HL-60 (cell line): ENCODE data around the gene CDC5L.

Source experiments
- DNase-seq, 2 experiments: peaks; one replicate each; pipeline ENCODE4 v3.0.0-alpha.2; 2010 to 2020; ENCODE audit warnings: low read depth in 1 of 2, low spot score in 1 of 2
- H3K27ac ChIP-seq: fragments of 250-450 bp; sonication (Bioruptor Pico); replicated peaks from 2 replicates; pipeline ENCODE4 v1.5.1; 2020; ENCODE audit warnings: mild to moderate bottlenecking, moderate library complexity
- H3K27me3 ChIP-seq: fragments of 250-450 bp; sonication (Bioruptor Pico); 2 replicates; pipeline ENCODE4 v1.5.1; 2021; ENCODE audit warnings: mild to moderate bottlenecking, moderate library complexity; ENCODE audit not compliant: insufficient read depth, poor library complexity, severe bottlenecking
- H3K4me3 ChIP-seq: replicated peaks from 2 replicates; pipeline ENCODE4 v1.5.1; 2011; ENCODE audit warnings: mild to moderate bottlenecking, control low read depth, low read length; ENCODE audit not compliant: insufficient read depth
- CTCF ChIP-seq: IDR thresholded peaks from one replicate; pipeline ENCODE4 v1.5.1; 2011; ENCODE audit warnings: low read length, control low read depth, inconsistent platforms; ENCODE audit not compliant: insufficient read depth
- GABPA ChIP-seq: IDR thresholded peaks from 2 replicates; pipeline ENCODE4 v1.6.1; 2012; ENCODE audit warnings: low read depth
- POLR2AphosphoS5 ChIP-seq: IDR thresholded peaks from 2 replicates; pipeline ENCODE4 v1.6.1; 2012; ENCODE audit warnings: low read depth
- REST ChIP-seq: IDR thresholded peaks from 2 replicates; pipeline ENCODE4 v1.6.1; 2012; ENCODE audit warnings: low read depth; ENCODE audit not compliant: insufficient replicate concordance
- SPI1 ChIP-seq: IDR thresholded peaks from 2 replicates; pipeline ENCODE4 v1.6.1; 2012; ENCODE audit warnings: low read depth, mild to moderate bottlenecking, borderline replicate concordance

CDC5L gene

GRCh38 chr6:44457596-44457995 lies 70.1 kb downstream of the CDC5L start:
- Histone ChIP-seq H3K4me3 (no peak overlapping the region), H3K27me3 (no peaks in the 10 kb centered on the region), H3K27ac (no peak overlapping the region)
- no peak for DNase-seq
- TF ChIP-seq SPI1: no peak
- no peak for TF ChIP-seq GABPA
- no peak for TF ChIP-seq POLR2AphosphoS5
- no peak for TF ChIP-seq REST
- TF ChIP-seq CTCF: no peak

- DNase-seq: no peak
- Histone ChIP-seq H3K27ac (no peak overlapping the region), H3K4me3 (no peak overlapping the region), H3K27me3 (no peaks in the 10 kb centered on the region)
- TF ChIP-seq POLR2AphosphoS5 (no peak), GABPA (no peak), REST (no peak), SPI1 (no peak), CTCF (no peak)
Measured at GRCh38 chr6:44458551-44458950, 71.0 kb downstream of the CDC5L start.

GRCh38 chr6:44462335-44462734 lies 74.8 kb downstream of the CDC5L start:
- Histone ChIP-seq H3K27ac (no peak overlapping the region), H3K4me3 (no peak overlapping the region)

More at GRCh38 chr6:44462335-44462734, 74.8 kb downstream of the CDC5L start:
- DNase-seq: no peak
- TF ChIP-seq SPI1 (no peak), POLR2AphosphoS5 (no peak), GABPA (no peak), REST (no peak), CTCF (no peak)
- no peaks in the 10 kb centered on the region for H3K27me3 ChIP-seq
